ENCODE data around the gene PALLD.

Gene PALLD

DNA sequence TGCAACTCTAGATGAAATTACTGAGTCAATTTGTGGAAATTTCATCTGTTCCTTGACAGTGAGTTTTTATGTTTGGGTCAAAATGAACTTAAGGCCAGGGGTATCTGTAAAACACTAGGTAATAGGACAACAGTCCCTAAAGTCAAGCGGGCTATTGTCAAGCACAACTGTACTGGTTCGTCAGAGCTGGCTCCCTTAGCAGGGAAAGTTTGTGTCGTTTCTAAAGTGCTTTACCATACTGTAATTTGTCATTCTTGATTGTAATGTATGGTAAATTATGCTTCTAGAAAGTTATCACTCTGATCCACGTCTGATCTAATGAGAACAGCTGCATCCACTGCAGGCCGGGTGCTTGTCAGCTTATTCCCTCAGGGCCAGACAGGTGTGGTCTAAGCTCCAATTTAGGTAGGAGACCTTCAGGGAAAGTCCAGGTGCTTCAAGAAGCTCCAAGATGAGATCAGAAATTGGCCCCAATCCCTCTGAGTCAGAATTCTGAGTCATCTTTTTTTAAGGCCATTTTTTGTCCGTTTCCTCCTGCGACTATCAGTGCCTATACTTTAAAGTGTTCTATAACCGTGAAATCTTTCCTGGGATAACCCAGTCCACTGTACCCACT is 92.2 kb downstream of the PALLD start:
- DNase-seq (ENCODE audit: low read depth): no peak
- H3K4me3 ChIP-seq (ENCODE audit: control insufficient read depth, low read depth, low read length): no peak overlapping the region
- TF ChIP-seq, protein P1, sequence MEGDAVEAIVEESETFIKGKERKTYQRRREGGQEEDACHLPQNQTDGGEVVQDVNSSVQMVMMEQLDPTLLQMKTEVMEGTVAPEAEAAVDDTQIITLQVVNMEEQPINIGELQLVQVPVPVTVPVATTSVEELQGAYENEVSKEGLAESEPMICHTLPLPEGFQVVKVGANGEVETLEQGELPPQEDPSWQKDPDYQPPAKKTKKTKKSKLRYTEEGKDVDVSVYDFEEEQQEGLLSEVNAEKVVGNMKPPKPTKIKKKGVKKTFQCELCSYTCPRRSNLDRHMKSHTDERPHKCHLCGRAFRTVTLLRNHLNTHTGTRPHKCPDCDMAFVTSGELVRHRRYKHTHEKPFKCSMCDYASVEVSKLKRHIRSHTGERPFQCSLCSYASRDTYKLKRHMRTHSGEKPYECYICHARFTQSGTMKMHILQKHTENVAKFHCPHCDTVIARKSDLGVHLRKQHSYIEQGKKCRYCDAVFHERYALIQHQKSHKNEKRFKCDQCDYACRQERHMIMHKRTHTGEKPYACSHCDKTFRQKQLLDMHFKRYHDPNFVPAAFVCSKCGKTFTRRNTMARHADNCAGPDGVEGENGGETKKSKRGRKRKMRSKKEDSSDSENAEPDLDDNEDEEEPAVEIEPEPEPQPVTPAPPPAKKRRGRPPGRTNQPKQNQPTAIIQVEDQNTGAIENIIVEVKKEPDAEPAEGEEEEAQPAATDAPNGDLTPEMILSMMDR (IDR thresholded peaks at IDR 0.05; ENCODE audit: control insufficient read depth, insufficient read depth, low read depth, low read length, missing control alignments): no peak

DNA sequence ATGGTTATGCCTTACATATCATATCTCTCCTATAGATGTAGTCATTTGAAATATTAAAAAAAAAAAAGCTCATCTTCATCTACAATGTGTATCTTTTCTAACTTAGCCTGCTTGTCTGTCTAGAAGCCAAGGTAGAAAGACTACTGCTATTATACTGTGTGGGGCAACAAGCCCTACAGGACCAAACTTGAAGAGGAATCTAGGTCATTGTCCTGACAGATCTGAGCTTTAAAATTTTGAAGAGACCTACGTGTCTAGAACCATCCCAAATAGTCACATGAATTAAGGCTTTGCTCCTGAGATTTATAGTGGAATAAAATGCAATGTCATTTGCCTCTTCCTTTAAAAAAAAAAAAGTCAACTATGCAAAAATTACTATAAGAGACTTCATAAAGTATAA is 95.8 kb downstream of the PALLD start:
- no peak overlapping the region for H3K4me3 ChIP-seq (ENCODE audit: control insufficient read depth, low read depth, low read length)
- TF ChIP-seq, protein P1 (IDR thresholded peaks at IDR 0.05; ENCODE audit: control insufficient read depth, insufficient read depth, low read depth, low read length, missing control alignments): no peak
- DNase-seq (ENCODE audit: low read depth): no peak

GRCh38 chr4:168593399-168593798 is 96.5 kb downstream of the PALLD start:
- no peak overlapping the region for H3K4me3 ChIP-seq (ENCODE audit: control insufficient read depth, low read depth, low read length)
- TF ChIP-seq, protein P1 (IDR thresholded peaks at IDR 0.05; ENCODE audit: control insufficient read depth, insufficient read depth, low read depth, low read length, missing control alignments): no peak
- no peak for DNase-seq (ENCODE audit: low read depth)

DNA sequence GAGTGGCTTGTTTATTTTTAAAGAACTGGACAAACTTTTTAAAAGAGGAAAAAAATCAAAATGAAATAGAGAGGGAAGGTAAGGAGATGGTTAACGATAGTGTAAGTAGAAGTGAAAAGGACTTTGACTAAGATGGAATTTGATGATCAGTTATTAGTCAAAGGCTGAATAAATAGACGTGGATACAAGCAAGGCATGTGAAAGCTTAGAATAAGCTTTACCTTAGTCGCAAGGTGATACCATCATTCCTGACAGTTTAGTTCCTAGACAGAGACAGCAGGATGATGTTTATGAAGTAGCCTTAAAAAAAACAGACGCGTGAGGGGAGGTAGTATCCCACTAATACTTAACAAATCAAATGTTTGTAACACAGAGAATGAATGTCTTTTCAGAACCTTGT is 97.3 kb downstream of the PALLD start:
- no peak overlapping the region for H3K4me3 ChIP-seq (ENCODE audit: control insufficient read depth, low read depth, low read length)
- TF ChIP-seq, protein P1 (IDR thresholded peaks at IDR 0.05; ENCODE audit: control insufficient read depth, insufficient read depth, low read depth, low read length, missing control alignments): no peak
- no peak for DNase-seq (ENCODE audit: low read depth)

DNA sequence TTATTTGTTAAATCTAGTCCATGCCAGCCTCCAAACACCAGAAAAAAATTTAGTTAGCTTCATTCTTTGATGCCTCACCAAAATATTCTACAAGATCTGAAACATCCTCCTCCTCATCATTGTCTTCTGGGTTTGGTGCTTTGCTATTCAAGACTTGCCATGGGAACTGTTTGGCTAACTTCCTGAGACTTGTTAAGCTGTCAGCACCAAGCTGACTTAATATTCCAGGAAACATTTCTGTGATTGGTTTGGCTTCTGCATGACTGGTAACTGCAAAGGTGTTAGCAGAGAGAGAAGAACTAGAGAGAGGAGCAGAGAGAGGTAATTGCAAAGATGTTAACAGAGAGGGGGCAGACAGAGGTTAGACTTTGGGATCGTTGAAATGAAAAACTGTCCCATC is 101.3 kb downstream of the PALLD start:
- no peak overlapping the region for H3K4me3 ChIP-seq (ENCODE audit: control insufficient read depth, low read depth, low read length)
- peak; percentile 62 for DNase-seq (ENCODE audit: low read depth)
- TF ChIP-seq, protein P1 (IDR thresholded peaks at IDR 0.05; ENCODE audit: control insufficient read depth, insufficient read depth, low read depth, low read length, missing control alignments): no peak

DNA sequence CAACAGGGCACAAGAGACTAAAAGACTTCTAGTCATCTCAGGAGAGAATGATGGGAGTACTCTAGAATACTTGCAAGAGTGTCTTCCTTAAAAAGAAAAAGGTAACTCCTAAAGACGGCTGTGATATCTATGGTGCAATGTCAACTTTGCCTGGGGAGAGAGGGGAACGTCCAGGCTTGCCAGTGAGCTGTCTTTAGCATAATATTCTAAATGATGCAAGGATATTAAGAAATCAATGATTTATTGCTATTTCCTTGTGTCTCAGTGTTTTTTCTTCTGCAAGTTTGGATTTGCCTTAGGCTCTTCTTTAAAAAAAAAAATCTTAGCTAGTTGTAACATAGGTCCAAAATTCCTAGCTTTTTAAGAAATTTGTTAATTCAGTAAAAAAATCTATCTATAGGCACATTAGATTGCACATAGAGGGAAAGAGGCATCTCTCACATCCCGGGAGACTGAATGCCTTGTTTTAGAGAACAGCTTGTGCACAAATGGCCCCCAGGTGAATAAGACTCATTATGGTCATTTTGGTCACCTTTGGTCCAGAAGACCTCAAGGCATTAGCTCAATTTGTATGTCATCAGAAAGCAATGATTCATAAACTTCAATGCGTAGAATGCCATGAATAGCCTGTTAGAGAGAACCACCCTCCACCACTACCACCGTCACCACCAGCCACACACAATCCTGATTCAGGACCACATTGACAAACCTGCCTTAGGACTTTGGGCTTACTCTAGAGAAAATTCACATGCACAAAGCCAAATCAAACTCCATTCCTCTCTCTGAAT is 104.1 kb downstream of the PALLD start:
- no peak overlapping the region for H3K4me3 ChIP-seq (ENCODE audit: control insufficient read depth, low read depth, low read length)
- DNase-seq (ENCODE audit: low read depth): no peak
- TF ChIP-seq, protein P1 (IDR thresholded peaks at IDR 0.05; ENCODE audit: control insufficient read depth, insufficient read depth, low read depth, low read length, missing control alignments): no peak
